Right lobe of liver (tissue), 4 donors: ENCODE data around the gene KIF2A.

Source experiments
- POLR2A ChIP-seq: fragments of 450-650 bp; IDR thresholded peaks from one replicate; pipeline ENCODE4 v1.6.1; 2017; ENCODE audit warnings: antibody characterized with exemption, mild to moderate bottlenecking
- TF ChIP-seq, protein P1 (sequence below), 4 donors: fragments of 200-600 bp in 3 of 4; fragments of 450-650 bp in 1 of 4; IDR thresholded peaks; one replicate each; pipeline versions ENCODE4 v1.5.1 to v1.8.0; 2016 to 2022; ENCODE audit warnings: antibody characterized with exemption in 4 of 4, mild to moderate bottlenecking in 2 of 4
- donor health status: DM: no; HTN: no; CAD: no.
- donor health status: DM: no; HTN: no; CAD: no.
- donor health status: DM: no; HTN: yes; CAD: no.

GRCh38 chr5:62305715-62306322 lies at the start of gene KIF2A:
- TF ChIP-seq, protein P1, sequence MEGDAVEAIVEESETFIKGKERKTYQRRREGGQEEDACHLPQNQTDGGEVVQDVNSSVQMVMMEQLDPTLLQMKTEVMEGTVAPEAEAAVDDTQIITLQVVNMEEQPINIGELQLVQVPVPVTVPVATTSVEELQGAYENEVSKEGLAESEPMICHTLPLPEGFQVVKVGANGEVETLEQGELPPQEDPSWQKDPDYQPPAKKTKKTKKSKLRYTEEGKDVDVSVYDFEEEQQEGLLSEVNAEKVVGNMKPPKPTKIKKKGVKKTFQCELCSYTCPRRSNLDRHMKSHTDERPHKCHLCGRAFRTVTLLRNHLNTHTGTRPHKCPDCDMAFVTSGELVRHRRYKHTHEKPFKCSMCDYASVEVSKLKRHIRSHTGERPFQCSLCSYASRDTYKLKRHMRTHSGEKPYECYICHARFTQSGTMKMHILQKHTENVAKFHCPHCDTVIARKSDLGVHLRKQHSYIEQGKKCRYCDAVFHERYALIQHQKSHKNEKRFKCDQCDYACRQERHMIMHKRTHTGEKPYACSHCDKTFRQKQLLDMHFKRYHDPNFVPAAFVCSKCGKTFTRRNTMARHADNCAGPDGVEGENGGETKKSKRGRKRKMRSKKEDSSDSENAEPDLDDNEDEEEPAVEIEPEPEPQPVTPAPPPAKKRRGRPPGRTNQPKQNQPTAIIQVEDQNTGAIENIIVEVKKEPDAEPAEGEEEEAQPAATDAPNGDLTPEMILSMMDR (IDR thresholded peaks at IDR 0.05): peak in 2 of 4 donors; percentile 25 to 35
- peak; percentile 55 for TF ChIP-seq POLR2A
